Stomach smooth muscle (tissue), 2 donors: ENCODE results near the gene HTR7.

Experiments
- H3K27ac ChIP-seq: one replicate; pipeline ENCODE4 v1.7.0; 2013; ENCODE audit warnings: mild to moderate bottlenecking, low read length, inconsistent platforms
- H3K27me3 ChIP-seq, 2 donors: one replicate each; pipeline ENCODE4 v1.7.0; 2013; ENCODE audit warnings: low read length in 2 of 2; ENCODE audit not compliant: insufficient read depth in 2 of 2, control insufficient read depth in 1 of 2
- H3K36me3 ChIP-seq, 2 donors: one replicate each; pipeline ENCODE4 v1.7.0; 2013; ENCODE audit warnings: low read length in 2 of 2; ENCODE audit not compliant: control insufficient read depth in 2 of 2, insufficient read depth in 2 of 2
- H3K4me1 ChIP-seq: one replicate; pipeline ENCODE4 v1.7.0; 2013; ENCODE audit warnings: low read length; ENCODE audit not compliant: control insufficient read depth, insufficient read depth
- H3K4me3 ChIP-seq, 2 donors: one replicate each; pipeline ENCODE4 v1.7.0; 2013; ENCODE audit warnings: low read length in 2 of 2
- H3K9ac ChIP-seq, 2 donors: one replicate each; pipeline ENCODE4 v1.7.0; 2013; ENCODE audit warnings: low read length in 2 of 2, mild to moderate bottlenecking in 1 of 2
- H3K9me3 ChIP-seq, 2 donors: one replicate each; pipeline ENCODE4 v1.7.0; 2013; ENCODE audit warnings: low read length in 2 of 2; ENCODE audit not compliant: control insufficient read depth in 2 of 2
- donor health status: healthy.
- donor health status: Pancreatic carcinoma.

Gene HTR7

GRCh38 chr10:90804354-90804753 lies 53.5 kb downstream of the HTR7 start:
- Histone ChIP-seq H3K27me3 (no peaks in the 10 kb centered on the region), H3K4me1 (no peaks in the 10 kb centered on the region), H3K27ac (no peak overlapping the region), H3K4me3 (no peak overlapping the region), H3K9ac (no peak overlapping the region), H3K9me3 (no peaks in the 10 kb centered on the region), H3K36me3 (no peaks in the 10 kb centered on the region)

- no peak overlapping the region for H3K4me3 ChIP-seq
Measured at GRCh38 chr10:90801608-90802007, 56.2 kb downstream of the HTR7 start.

GRCh38 chr10:90800232-90800796 lies 57.5 kb downstream of the HTR7 start:
- no peaks in the 10 kb centered on the region for H3K9me3 ChIP-seq
- no peak overlapping the region for H3K27ac ChIP-seq
- H3K9ac ChIP-seq = no peak overlapping the region
- H3K36me3 ChIP-seq = no peaks in the 10 kb centered on the region
- H3K27me3 ChIP-seq = no peaks in the 10 kb centered on the region
- H3K4me3 ChIP-seq = no peak overlapping the region
- H3K4me1 ChIP-seq = no peaks in the 10 kb centered on the region

More at GRCh38 chr10:90801608-90802007, 56.2 kb downstream of the HTR7 start:
- no peak overlapping the region for H3K9ac ChIP-seq
- no peak overlapping the region for H3K27ac ChIP-seq
- H3K27me3 ChIP-seq = no peaks in the 10 kb centered on the region
- H3K4me1 ChIP-seq = no peaks in the 10 kb centered on the region
- H3K36me3 ChIP-seq = no peaks in the 10 kb centered on the region
- no peaks in the 10 kb centered on the region for H3K9me3 ChIP-seq

- Histone ChIP-seq H3K27me3 (no peaks in the 10 kb centered on the region), H3K9me3 (no peaks in the 10 kb centered on the region), H3K36me3 (no peaks in the 10 kb centered on the region), H3K4me3 (no peak overlapping the region), H3K9ac (no peak overlapping the region), H3K4me1 (no peaks in the 10 kb centered on the region), H3K27ac (no peak overlapping the region)
Measured at GRCh38 chr10:90799172-90799571, 58.7 kb downstream of the HTR7 start.

- Histone ChIP-seq H3K27ac (no peak overlapping the region), H3K4me1 (no peaks in the 10 kb centered on the region), H3K9ac (no peak overlapping the region), H3K27me3 (no peaks in the 10 kb centered on the region), H3K4me3 (no peak overlapping the region), H3K9me3 (no peaks in the 10 kb centered on the region), H3K36me3 (no peaks in the 10 kb centered on the region)
Measured at GRCh38 chr10:90798482-90798881, 59.4 kb downstream of the HTR7 start.

GRCh38 chr10:90790422-90790821 lies 67.4 kb downstream of the HTR7 start:
- Histone ChIP-seq H3K27ac (no peak overlapping the region), H3K4me1 (no peaks in the 10 kb centered on the region), H3K9ac (no peak overlapping the region), H3K4me3 (no peak overlapping the region), H3K27me3 (no peaks in the 10 kb centered on the region), H3K9me3 (no peaks in the 10 kb centered on the region), H3K36me3 (no peaks in the 10 kb centered on the region)

- Histone ChIP-seq H3K36me3 (no peaks in the 10 kb centered on the region), H3K27me3 (no peaks in the 10 kb centered on the region), H3K9ac (no peak overlapping the region), H3K4me1 (no peaks in the 10 kb centered on the region), H3K27ac (no peak overlapping the region), H3K4me3 (no peak overlapping the region), H3K9me3 (no peaks in the 10 kb centered on the region)
Measured at GRCh38 chr10:90788968-90789367, 68.9 kb downstream of the HTR7 start.

GRCh38 chr10:90788199-90788491 lies 69.7 kb downstream of the HTR7 start:
- no peaks in the 10 kb centered on the region for H3K4me1 ChIP-seq
- H3K9me3 ChIP-seq = no peaks in the 10 kb centered on the region
- H3K9ac ChIP-seq = no peak overlapping the region
- H3K27me3 ChIP-seq = no peaks in the 10 kb centered on the region
- no peak overlapping the region for H3K4me3 ChIP-seq
- H3K36me3 ChIP-seq = no peaks in the 10 kb centered on the region
- H3K27ac ChIP-seq = no peak overlapping the region

- H3K27ac ChIP-seq = no peak overlapping the region
- no peaks in the 10 kb centered on the region for H3K9me3 ChIP-seq
- H3K27me3 ChIP-seq = no peaks in the 10 kb centered on the region
- no peak overlapping the region for H3K4me3 ChIP-seq
- H3K36me3 ChIP-seq = no peaks in the 10 kb centered on the region
- H3K4me1 ChIP-seq = no peaks in the 10 kb centered on the region
- no peak overlapping the region for H3K9ac ChIP-seq
Measured at GRCh38 chr10:90787393-90788198, 70.2 kb downstream of the HTR7 start.

- H3K27me3 ChIP-seq = no peaks in the 10 kb centered on the region
- H3K4me1 ChIP-seq = no peaks in the 10 kb centered on the region
- no peak overlapping the region for H3K9ac ChIP-seq
- no peaks in the 10 kb centered on the region for H3K9me3 ChIP-seq
- H3K4me3 ChIP-seq = no peak overlapping the region
- no peaks in the 10 kb centered on the region for H3K36me3 ChIP-seq
- no peak overlapping the region for H3K27ac ChIP-seq
Measured at GRCh38 chr10:90785782-90786181, 72.1 kb downstream of the HTR7 start.

GRCh38 chr10:90784771-90785170 lies 73.1 kb downstream of the HTR7 start:
- Histone ChIP-seq H3K27ac (no peak overlapping the region), H3K4me3 (no peak overlapping the region), H3K9ac (no peak overlapping the region), H3K27me3 (no peaks in the 10 kb centered on the region), H3K4me1 (no peaks in the 10 kb centered on the region), H3K36me3 (no peaks in the 10 kb centered on the region), H3K9me3 (no peaks in the 10 kb centered on the region)
